ENCODE measurements around the gene DNMBP. TPM values are rescaled to one million over a fixed set of nuclear protein-coding genes. Genes with fewer than 3 reads are reported as not detected.
A peak's percentile ranks its signal among the peaks of the same experiment; 100 is the strongest.

Gene DNMBP
- polyA plus RNA-seq, 1 experiment, result 16.3 TPM

- Histone ChIP-seq H3K27me3 (ENCODE audit: control insufficient read depth, insufficient read depth, low read length) (no peaks in the 10 kb centered on the region), H3K36me3 (ENCODE audit: control insufficient read depth, insufficient read depth, low read length) (no peaks in the 10 kb centered on the region), H3K4me3 (ENCODE audit: low read depth, low read length) (no peak overlapping the region)
- DNase-seq (ENCODE audit: low read depth), result no peak
- ChIA-PET POLR2A (no interaction called here), CTCF (interaction anchor here (0.5 to 11.5 kb wide), 38 partner anchors 8 to 315 kb away, joined by 3 to 199 read pairs (median 4); partner anchors contain the start of gene DNMBP)
- TF ChIP-seq CTCF (IDR thresholded peaks at IDR 0.05; ENCODE audit: insufficient read depth, low read depth, low read length), result no peak
Measured at GRCh38 chr10:100045592-100045991, 35.8 kb upstream of the DNMBP start.

- POLR2A ChIA-PET, result no interaction called here
- CTCF ChIA-PET, result interaction anchor here (0.7 to 11.5 kb wide), 6 partner anchors 35 to 209 kb away, joined by 3 to 199 read pairs (median 20); partner anchors contain the start of gene DNMBP
- TF ChIP-seq CTCF (IDR thresholded peaks at IDR 0.05; ENCODE audit: insufficient read depth, low read depth, low read length), result no peak
- no peaks in the 10 kb centered on the region for H3K36me3 ChIP-seq (ENCODE audit: control insufficient read depth, insufficient read depth, low read length)
- no peak overlapping the region for H3K4me3 ChIP-seq (ENCODE audit: low read depth, low read length)
- peak; percentile 30 for DNase-seq (ENCODE audit: low read depth)
- no peaks in the 10 kb centered on the region for H3K27me3 ChIP-seq (ENCODE audit: control insufficient read depth, insufficient read depth, low read length)
Measured at GRCh38 chr10:100043796-100044195, 34.0 kb upstream of the DNMBP start.

GRCh38 chr10:100043344-100043743 lies 33.6 kb upstream of the DNMBP start:
- TF ChIP-seq CTCF (IDR thresholded peaks at IDR 0.05; ENCODE audit: insufficient read depth, low read depth, low read length), result no peak
- no peaks in the 10 kb centered on the region for H3K27me3 ChIP-seq (ENCODE audit: control insufficient read depth, insufficient read depth, low read length)
- ChIA-PET POLR2A (no interaction called here), CTCF (interaction anchor here (0.7 to 11.5 kb wide), 5 partner anchors 34 to 196 kb away, joined by 3 to 199 read pairs (median 37); partner anchors contain the start of gene DNMBP)
- no peak overlapping the region for H3K4me3 ChIP-seq (ENCODE audit: low read depth, low read length)
- H3K36me3 ChIP-seq (ENCODE audit: control insufficient read depth, insufficient read depth, low read length), result no peaks in the 10 kb centered on the region
- DNase-seq (ENCODE audit: low read depth), result no peak

GRCh38 chr10:100041306-100042002 lies 31.7 kb upstream of the DNMBP start:
- TF ChIP-seq CTCF (IDR thresholded peaks at IDR 0.05; ENCODE audit: insufficient read depth, low read depth, low read length), result no peak
- ChIA-PET POLR2A (no interaction called here), CTCF (interaction anchor here (1.7 kb wide), 1 partner anchor 31 kb away, joined by 4 read pairs; the partner anchor contains the start of gene DNMBP)
- DNase-seq (ENCODE audit: low read depth), result no peak
- no peaks in the 10 kb centered on the region for H3K27me3 ChIP-seq (ENCODE audit: control insufficient read depth, insufficient read depth, low read length)
- H3K36me3 ChIP-seq (ENCODE audit: control insufficient read depth, insufficient read depth, low read length), result no peaks in the 10 kb centered on the region
- H3K4me3 ChIP-seq (ENCODE audit: low read depth, low read length), result no peak overlapping the region

GRCh38 chr10:100038561-100039071 lies 28.9 kb upstream of the DNMBP start:
- DNase-seq (ENCODE audit: low read depth), result no peak
- Histone ChIP-seq H3K36me3 (ENCODE audit: control insufficient read depth, insufficient read depth, low read length) (no peaks in the 10 kb centered on the region), H3K4me3 (ENCODE audit: low read depth, low read length) (no peak overlapping the region), H3K27me3 (ENCODE audit: control insufficient read depth, insufficient read depth, low read length) (no peaks in the 10 kb centered on the region)
- POLR2A ChIA-PET, result no interaction called here
- CTCF ChIA-PET, result interaction anchor here (0.6 to 2.0 kb wide), 2 partner anchors 14 to 29 kb away, joined by 3 to 6 read pairs; partner anchors contain the start of gene DNMBP
- no peak for TF ChIP-seq CTCF (IDR thresholded peaks at IDR 0.05; ENCODE audit: insufficient read depth, low read depth, low read length)

Measured in BJ (cell line).